GM18907 (cell line): Measurements from ENCODE around the gene SLC16A7.
"Not testable (repeated sequence)": the region's sequence is repeated elsewhere in the genome, so short reads cannot be mapped to it uniquely, and the experiment has no call there.

Experiments
- ATAC-seq: cut with Tn5 transposase; IDR thresholded peaks from one replicate; pipeline ENCODE4 v1.9.1; 2021; ENCODE audit warnings: mild to moderate bottlenecking, moderate library complexity; ENCODE audit not compliant: unreplicated experiment

Gene SLC16A7

DNA sequence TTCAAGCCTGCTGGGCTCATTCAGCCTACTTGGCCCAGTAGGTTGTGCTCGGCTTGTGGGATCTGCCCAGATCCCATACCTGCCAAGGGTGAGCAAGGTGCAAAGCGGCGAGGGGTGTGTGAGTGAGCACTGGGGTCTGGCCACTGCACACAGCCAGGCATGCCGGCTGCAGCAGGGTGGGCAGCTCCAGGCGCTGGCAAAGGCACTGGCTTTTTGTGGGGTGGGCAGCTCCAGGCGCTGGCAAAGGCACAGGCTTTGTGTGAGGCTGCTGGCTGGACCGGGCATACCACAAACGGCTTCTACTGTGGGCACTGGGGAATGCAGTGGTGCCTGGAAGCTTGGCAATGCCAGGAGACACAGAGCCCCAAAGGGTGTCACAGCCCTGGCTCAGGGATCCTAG lies 137.4 kb downstream of the SLC16A7 start:
- no peak for ATAC-seq

DNA sequence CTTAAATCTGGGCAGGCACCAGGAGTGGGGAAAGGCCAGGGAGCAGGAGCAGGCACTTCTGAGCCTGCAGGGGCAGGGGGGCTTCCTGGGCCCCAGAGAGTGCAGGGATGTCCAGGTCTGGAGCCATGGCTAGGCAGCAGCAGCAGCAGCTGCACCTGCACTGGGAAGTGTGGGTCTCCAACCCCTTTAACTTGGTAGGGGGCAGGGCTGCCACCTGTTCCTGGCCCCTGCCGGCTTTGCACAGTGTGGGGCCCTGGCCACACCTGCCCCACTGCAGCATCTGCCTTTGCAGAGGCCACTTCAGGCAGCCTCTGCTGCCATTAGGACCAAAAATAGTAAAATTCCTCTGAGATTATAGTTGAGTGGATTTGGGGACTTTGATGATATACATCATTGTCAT lies 138.5 kb downstream of the SLC16A7 start:
- no peak for ATAC-seq

DNA sequence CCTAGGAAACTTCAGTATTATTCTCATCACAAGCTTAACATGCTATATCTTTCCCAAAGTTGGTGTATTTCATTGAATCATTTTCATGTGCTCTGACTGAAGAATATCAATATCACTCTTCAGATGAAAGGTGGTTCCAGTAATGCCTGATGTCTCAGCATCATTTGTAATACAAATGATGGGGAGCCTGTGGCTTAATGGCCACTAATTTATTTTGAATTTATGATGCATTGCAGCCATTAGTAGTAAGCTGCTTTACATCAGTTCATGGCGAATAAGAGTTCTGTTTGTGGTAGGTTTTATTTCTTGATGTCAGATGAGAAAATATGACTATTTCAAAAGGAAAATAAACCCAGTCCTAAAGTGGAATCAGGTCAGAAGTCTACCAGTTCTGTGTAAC lies 139.4 kb downstream of the SLC16A7 start:
- ATAC-seq, result no peak

DNA sequence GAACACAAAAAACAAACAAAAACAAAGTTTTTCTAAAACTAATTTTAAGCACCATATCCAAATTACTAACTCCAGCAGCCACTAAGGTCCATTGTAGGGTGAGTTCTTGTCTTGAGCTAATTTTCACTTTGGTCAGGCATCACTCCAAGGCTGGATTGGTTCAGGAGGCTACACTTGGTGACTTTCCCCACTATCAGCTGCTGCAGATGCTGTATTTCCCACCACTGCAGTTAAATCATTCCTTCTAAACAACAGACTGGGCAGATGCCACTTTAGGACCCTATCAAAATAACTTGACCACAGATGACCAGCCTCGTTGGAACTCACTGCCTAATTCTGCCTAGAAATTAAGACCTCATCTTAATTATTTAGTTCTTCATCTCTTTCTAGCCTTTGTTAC lies 140.5 kb downstream of the SLC16A7 start:
- ATAC-seq, result no peak

DNA sequence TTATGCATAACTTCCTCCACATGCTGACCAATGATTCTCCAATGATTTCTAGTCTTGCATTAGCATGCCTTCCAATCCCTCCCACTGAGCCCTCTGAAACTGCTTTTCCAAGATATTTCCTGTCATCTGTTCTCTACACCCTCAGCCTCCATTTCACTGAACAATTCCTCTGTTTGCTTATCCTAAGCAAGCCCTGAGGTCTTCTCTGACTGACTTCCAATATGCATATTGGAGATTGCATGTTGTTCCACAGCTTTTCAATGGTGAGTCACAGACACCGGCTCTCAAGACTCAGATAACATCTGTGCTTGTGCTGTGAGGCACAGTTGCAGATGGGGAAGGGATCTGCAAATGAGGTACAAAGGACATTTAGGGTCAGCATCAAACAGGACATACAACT lies 141.0 kb downstream of the SLC16A7 start:
- no peak for ATAC-seq

DNA sequence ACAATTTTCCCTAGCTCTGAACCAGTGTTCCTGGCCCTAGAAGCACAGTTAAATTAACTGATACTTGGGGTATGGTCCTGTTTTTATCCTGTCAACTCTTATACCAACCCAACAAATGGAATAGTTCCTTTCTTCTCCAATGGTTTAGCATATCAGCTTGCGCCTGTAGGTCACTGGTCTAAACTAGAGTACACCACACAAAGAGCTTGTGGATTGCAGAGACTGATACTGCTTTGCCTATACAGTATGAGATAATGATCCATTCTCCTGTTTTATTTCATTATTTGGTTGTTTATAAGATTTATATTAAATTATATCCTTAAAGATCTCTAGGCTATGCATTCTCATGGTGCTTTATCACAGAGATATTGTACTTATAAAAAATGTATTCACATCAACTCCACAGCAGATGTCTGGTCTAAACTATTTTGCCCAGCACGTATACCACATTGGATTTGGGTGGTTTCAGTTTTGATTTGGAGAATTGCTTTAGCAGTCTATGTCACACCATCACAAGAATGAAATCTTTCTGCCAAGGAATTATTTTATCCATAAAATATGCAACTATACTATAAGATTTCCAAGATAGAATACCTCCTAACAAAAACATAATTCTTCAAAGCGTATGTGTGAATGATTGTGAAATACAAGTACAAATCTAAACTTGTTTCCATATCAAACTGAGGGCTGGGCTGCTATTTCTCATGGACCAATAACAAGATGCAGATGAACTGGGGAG lies 142.1 kb downstream of the SLC16A7 start:
- ATAC-seq, result peak; percentile 69

DNA sequence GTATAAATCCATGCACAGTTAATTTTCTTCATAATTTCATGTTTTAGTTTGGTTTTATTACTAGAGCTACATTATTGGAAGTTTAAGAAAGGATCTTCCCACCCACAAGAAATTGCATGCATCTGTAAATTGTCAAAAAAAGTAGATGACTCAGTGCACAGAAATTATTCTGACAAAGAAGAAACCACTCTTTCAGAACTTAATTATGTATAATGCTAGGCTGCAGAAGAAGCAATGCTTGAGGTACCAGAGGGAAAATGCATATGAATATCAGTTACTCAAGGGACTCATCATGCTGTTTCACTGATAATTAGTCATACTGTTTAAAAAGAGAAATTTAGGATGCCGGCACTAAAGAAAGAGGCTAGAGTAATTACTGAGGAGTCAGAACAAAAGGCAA lies 147.0 kb downstream of the SLC16A7 start:
- no peak for ATAC-seq

DNA sequence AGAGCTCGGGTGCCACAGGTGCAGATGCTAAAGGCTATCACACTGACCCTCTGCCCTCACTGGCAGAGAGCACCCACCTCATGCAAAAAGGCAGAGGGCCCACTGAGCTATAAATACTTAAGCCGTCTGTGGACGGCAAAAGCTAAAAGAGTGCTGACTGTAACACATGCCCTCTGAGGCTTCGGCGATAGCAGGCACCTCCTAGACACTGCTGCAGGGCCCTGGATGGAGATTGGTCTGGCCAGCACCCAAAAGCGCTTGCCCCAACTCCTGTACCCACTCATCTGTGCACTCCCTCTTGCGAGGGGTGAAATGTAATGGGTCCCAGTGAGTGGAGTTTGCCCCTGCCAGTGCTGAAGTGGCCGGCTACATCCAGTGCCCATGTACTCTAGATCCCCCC lies 148.7 kb downstream of the SLC16A7 start:
- no peak for ATAC-seq

DNA sequence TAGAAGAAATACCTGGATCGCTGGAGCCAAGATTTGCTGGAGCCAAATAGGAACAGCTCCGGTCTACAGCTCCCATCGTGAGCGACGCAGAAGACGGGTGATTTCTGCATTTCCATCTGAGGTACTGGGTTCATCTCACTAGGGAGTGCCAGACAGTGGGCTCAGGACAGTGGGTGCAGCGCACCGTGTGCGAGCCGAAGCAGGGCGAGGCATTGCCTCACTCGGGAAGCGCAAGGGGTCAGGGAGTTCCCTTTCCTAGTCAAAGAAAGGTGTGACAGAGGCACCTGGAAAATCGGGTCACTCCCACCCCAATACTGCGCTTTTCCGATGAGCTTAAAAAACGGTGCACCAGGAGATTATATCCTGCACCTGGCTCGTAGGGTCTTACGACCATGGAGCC lies 155.3 kb downstream of the SLC16A7 start:
- ATAC-seq, result not testable (repeated sequence)

DNA sequence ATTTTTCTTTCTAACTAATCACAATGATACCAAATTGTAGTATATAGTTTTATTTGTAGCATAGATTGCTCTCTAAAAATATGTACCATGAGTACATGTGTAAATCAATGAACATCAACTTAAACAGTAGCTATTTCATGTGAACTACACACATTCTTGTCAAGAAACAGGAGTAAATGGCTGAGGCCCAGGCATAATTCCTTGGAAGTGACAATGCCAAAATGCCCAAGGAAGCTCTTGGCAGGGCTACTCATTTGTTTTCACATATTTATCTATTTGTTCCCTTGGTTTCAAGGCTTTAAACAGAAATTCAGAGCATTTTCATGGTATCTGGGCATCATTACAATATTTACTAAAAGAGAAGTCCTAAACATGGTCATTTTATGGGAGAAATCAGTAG lies 165.7 kb downstream of the SLC16A7 start:
- no peak for ATAC-seq

DNA sequence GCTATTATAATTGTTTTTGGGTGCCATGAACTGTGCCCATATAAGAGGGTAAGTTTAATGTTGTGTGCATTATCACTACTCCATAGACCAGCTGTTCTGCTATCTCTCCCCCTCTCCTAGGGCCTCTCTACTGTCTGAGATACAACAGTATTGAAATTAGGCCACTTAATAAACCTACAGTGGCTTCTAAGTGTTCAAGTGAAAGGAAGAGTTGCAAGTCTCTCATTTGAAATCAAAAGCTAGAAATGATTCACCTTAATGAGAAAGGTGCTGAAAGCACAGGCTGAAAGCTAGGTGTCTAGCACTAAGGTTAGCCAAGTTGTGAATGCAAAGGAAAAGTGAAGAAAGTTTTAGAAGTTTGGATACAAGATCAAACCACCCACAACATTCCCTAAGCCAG lies 168.0 kb downstream of the SLC16A7 start:
- peak; percentile 57 for ATAC-seq

DNA sequence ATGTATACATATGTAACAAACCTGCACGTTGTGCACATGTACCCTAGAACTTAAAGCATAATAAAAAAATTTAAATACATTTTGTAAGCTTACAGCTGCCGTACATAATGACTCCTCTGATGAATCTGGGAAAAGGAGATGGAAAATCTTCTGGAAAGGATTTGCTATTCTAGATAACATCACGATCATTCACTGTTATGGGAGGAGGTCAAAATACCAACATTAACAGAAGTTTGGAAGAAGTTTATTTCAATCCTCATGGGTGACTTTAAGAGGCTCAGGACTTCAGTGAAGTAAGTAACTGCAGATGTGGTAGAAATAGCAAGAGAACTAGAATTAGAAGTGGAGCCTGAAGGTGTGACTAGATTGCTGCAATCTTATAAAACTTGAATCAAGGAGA lies 172.2 kb downstream of the SLC16A7 start:
- no peak for ATAC-seq

DNA sequence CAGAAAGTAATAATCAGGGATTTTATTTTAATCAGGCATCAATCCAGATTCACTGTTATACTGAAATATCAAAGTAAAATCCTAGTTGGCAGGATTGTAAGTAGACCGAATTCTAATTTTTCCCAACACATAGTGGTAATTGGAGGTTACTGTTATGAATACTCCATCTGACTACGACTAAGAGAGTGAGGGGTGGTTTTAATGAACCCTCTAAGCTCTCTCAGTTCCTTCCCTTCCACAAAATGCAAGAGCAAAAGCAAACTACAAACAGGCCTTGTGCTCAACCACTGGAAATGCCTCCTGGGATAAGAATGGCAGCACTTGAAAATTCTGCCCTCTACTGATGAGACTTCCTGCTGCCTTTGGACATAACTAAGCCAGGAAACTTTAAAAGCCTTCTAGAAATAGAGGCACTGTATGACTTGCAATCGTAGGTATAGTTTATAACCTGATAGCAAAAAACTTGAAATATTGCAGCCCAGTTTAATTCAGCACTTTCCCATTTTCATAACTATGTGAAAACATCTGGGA lies 184.8 kb downstream of the SLC16A7 start:
- no peak for ATAC-seq

DNA sequence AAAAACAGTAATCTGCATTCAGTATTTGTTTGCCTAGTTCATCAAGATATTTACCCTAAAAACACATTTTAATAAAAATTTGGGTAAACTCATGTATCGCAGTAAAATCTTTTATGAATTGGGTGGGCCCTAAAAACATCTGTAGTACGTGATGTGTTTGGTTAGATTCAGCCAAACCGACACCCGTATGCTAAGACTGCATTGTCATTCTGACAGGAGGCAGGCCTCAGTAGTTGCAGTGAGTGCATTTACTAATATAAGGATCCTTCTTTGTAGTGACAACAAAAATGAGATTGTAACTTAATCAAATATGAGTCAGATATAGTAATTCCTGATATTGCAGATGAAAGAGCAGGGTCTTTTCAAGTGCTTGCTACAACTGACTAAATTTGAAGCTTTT lies 191.8 kb downstream of the SLC16A7 start:
- ATAC-seq, result no peak

DNA sequence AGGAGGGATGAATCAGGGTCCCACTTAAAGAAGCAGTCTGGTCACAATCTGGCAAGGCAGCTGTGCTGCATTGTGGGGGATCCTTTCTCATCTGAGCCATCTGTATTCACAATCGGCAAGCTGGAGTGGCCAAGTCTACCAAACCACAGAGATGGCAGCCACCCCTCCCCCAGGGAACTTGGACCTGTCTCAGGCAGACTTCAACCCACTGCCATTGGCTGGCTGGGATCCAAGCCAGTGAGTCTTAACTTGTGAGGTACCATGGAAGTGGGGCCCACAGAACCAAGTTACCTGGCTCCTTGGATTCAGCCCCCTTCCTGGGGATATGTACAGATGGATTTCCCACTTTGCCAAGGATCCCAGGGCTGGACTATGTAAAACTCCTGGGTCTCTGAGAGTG lies 196.8 kb downstream of the SLC16A7 start:
- no peak for ATAC-seq

DNA sequence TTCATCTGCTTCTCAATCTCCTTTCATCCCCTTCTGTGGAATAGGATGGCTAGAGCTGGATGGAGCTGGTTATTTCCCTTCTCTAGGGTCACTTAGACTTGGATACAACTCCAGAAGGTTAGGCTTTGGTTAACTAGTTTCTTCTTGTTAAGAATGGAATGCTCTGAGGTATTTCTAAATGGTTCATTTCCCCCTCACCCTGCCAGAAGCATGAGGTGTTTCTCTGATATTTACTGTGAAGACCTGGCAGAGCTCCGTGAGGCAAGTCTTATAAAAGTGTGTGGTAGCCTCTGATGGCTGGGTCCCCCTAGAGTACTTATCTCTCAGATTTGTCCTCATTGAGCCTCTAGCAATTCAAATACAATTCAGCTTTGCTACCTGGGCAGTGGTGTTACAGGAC lies 207.9 kb downstream of the SLC16A7 start:
- ATAC-seq, result no peak

DNA sequence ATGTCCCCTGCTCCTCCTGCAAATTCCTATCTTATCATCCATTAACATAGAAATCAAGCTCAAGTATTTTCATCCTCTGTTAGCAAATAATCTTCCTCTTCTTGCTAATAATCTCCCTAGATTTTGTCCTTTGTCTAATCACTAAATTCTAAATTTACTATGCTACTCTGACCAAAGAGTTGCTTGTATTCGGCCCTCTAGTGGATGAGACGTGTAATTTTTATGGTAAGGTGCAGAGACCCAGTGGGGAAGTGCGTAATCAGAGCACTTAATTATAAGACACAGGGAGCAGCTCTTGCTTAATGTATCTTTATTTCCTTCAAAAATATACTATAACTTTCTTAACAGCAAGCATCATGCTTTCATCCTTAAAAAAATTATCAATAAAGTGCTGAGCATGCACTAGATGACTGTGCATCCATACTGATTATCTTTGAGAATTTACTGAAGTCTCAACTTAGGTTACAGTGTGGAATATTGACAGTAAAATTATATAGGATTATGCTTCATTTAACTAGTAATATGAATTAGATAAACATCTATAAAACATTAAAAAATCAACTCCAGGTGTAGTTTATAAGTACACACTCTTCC lies 212.6 kb downstream of the SLC16A7 start:
- ATAC-seq, result peak; percentile 92

DNA sequence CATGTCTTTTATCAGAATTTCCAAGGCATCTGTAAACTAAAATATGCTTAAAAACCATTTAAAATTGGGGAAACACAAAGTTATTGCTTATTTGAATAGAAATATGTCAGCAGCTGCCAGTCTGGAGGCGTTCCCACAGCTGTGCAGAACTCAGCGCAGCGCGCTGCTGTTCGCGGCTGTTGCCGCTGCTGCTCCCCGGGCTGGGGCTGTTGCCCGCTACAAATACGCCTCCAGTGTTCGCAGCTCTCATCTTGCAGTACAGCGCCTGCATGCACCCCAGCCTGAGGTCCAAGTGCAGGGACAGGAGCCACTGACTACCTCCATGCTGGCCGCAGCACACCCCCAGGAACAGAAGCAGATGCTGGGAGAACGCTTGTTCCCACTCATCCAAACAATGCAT lies 216.2 kb downstream of the SLC16A7 start:
- no peak for ATAC-seq

DNA sequence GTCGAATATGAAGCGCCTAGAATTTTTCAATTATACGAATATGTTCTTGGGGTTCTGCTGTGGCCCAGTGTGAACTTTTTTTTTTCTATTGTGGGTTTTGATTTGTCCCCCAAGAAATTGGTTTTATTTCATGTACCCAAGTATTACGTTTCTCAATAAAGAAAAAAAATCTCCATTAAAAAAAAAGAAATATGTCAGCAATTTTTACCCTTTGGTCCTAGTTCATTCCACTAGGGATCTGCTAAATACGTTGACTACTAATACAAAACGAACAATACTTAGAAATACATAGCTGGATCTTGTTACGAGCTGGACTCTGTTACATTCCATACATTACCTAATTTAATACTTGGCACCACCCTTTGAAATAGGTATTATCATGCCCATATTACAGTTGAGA lies 216.9 kb downstream of the SLC16A7 start:
- ATAC-seq, result no peak

DNA sequence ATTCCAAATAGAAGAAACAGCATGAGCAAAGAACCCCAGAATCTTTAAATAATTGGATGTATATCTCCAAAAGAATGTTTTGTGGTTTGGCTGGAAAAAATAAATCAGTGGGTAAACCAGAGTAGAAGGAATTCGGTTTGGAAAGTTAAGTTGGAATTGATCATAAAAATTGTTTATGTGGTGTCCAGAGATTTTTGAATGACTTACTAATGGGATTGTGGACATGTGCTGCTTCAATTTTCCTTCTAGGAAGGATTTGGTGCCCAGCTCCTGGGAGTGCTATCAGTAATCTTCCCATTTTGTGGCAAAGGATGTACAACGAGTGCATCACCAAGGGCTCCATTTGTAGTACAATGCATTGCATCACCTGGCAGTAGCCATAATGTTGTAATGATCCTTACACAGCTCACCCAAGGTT lies 224.8 kb downstream of the SLC16A7 start:
- ATAC-seq, result no peak

DNA sequence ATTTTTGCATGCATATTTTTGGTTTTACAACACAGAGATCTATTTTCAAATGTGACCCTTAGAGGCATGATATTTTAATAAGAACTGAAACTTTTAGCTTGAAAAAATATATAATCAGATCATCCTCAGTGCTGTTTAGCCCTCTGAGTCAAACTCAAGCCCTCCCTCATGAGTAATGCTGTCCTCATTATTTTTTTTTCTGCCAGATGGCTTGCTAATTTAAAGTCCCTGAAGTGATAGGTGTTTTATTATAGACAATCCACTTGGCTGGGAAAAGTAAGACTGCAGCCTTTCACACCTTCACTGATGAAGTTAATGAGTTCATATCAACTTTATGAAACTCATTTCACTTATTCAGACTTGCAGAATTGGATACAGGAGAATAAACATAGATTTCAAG lies 227.7 kb downstream of the SLC16A7 start:
- no peak for ATAC-seq

DNA sequence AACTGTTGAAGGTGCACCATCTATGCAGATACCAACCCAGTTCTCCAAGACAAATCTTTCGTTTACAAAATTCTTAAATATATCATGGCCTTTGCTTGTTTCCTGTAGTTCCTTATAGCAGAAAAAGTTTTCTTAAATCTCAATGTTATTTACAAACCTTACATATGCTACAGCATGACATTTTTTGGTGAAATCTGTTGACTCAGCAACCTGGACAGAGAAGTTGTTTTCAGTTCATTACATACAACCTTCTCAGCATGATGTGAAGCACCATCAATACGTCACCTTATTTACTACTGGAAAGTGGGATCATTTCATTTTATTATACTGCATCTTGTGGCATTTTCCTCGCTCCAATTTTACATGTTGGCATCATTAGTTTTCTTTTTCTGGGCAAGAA lies 231.9 kb downstream of the SLC16A7 start:
- no peak for ATAC-seq

DNA sequence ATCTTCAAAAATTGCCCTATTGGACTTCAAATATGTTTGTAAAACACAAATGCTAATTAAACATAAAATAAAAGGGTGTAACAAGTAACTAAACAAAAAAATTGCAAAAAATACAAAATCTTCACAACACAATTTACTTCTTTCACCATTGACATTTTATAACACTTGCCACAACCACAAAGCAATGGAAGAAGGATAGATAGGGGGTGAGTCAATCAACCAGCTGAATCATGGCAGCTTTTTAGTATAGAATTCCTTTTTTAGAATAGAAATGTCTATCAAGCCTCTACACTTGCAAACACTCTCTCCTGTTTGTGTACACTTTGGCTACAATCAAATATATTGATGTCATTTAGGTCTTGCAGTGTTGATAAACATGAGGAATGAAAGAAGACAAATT lies 232.7 kb downstream of the SLC16A7 start:
- no peak for ATAC-seq
